NCI-H345 treated with DMSO at 0.1 percent for 48 hours (cell line): ENCODE measurements around the gene GAS2L2.
"Not testable (repeated sequence)": the region's sequence is repeated elsewhere in the genome, so short reads cannot be mapped to it uniquely, and the experiment has no call there.

ENCODE experiments used
- DNase-seq: peaks from one replicate; lab custom pipeline; 2025; ENCODE audit not compliant: unreplicated experiment; lab: John Stamatoyannopoulos, UW

GAS2L2 gene

GRCh38 chr17:35730400-35731005 is 22.5 kb downstream of the GAS2L2 start:
- DNase-seq: no peak

DNA sequence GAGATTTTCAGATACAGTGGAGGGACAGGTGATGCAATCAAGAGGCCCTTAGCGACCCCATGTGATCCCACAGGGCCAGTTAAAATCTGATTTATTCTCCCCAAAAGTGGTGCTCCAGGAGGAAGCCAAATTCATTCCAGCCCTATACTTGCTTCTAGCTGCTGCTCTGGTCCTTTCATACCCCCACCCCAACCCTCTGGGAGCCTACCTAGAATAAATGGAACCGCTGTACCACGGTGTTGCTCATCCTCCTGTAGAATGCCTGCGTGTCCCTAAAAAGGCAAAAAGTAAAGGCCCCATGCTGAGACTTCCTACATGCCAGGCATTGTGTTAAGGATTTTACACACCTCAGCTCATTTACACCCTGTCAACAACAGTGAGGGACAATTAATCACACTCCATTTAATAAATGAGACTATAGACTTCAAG is 23.6 kb downstream of the GAS2L2 start:
- DNase-seq: no peak

GRCh38 chr17:35728551-35728950 is 24.5 kb downstream of the GAS2L2 start:
- DNase-seq: no peak

GRCh38 chr17:35727635-35728034 is 25.4 kb downstream of the GAS2L2 start:
- DNase-seq: no peak

GRCh38 chr17:35726953-35727460 is 26.0 kb downstream of the GAS2L2 start:
- no peak for DNase-seq

DNA sequence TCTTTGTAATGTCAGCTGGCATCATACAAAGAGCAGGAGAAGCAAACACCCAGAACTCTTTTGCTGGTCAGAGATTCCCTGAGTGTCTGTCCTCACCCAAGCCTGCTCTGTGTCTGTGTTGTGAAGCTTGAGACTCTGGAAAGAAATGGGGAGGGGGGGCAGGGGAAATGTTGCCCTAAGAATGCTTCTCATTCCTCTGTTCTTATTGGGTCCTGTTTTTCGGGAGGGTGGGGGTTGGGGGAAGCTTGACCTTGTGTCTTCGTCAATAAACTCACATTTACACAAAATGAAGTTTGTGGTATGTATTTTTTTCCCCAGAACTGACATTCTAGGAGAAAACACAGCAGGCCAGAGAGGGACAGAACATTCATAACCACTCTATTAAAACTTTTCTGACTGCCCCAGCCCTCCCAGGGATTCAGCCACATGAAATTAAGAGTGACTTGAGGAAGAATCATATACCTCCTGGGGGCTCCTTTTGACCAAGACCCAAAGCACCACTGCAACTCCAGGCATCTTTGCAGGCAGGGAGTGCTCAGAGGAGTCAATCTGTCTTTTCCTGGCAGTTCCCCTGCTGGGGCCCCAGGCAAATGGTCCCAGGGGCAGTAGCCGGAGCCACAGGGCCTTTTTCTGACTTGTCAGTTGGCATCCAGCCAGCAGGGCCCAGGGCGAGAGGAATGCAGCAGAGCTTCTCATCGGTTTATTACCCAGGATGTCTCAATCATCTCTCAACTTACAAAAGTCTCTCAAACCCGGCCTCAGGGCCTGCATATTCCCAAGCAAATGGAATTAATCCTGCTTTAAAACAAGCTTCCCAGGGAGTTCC is 26.7 kb downstream of the GAS2L2 start:
- DNase-seq: no peak

- DNase-seq: no peak
Measured at GRCh38 chr17:35725802-35726126, 27.3 kb downstream of the GAS2L2 start.

DNA sequence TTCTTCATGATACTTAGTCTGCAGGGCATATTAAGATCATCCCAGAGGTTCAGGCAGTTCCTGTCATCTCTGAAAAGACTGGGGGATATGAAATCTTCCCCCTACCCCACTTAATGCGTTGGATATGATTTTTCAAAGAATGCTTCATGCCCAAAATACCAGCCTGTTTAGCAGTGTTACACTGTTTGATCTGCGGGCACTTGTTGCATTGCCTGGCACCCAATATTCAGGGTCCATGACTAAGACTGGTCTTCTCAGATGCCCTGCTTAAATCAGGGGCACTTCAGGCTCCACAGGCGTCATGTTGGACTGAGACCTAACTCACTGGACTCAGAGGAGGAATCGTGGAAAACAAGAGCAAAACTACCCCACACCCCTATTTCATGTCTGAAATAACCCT is 28.0 kb downstream of the GAS2L2 start:
- DNase-seq: no peak

GRCh38 chr17:35723735-35724134 is 29.3 kb downstream of the GAS2L2 start:
- DNase-seq: no peak

- no peak for DNase-seq
Measured at GRCh38 chr17:35717475-35717874, 35.6 kb downstream of the GAS2L2 start.

DNA sequence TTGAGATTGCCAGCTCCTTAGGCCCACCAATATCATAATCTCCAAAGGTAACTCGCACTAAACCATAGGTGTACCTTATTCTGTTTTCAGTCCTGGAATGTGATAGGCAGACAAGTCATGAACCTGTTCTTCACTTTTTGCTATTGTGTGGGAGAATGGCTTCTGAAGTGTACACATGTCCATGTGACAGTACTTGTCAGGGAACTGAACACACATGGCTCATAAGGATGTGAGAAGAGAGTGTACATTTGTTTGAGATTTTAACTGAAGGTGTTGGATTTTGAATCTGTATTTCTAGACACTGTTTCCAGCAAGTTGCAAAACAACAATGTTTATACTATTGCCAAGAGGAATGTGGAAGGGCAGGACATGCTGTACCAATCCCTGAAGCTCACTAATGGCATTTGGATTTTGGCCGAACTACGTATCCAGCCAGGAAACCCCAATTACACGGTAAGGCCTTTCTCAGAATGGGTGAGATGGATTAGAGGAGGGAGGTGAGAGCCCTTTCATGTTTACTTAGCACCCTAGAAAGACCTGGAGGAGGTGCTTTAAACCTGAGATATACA is 36.1 kb downstream of the GAS2L2 start:
- DNase-seq: no peak

- no peak for DNase-seq
Measured at GRCh38 chr17:35716173-35716572, 36.9 kb downstream of the GAS2L2 start.

DNA sequence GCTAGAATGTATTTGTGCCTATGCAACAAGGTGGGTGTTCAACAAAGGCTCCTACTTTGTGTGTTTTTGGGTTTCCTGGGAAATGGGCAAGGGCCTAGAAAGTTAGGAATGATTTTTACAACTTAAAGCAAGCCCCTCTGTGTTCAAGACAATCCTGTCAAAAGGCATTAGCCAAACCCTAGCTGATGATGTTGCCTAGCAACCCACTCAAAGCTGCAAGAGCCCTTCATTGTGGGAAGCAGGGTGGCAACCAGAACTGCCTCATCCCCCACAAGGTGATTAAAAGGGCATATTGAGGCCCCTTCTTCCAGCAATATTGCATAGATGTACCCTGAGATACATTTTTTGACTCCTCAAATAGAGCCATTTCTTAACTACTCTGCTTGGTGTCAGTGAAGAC is 37.6 kb downstream of the GAS2L2 start:
- DNase-seq: no peak

DNA sequence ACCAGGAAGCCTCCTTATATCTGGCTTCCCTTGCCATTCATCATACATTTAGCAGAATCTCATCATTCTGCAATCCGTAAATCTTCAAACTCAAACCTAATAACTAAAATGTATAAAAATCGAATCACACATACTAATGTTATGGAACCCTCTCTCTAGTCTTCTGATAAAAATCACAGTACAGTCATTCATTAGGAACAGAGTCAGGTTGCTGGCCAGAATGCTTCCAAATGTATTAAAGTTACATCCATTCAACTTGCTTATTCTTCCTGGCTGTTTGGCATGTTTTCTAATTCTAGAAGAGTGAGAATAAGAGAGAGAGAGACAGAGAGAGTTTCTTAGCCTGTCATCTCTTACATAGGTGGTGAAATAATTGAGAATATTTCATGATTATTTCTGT is 38.1 kb downstream of the GAS2L2 start:
- no peak for DNase-seq

DNA sequence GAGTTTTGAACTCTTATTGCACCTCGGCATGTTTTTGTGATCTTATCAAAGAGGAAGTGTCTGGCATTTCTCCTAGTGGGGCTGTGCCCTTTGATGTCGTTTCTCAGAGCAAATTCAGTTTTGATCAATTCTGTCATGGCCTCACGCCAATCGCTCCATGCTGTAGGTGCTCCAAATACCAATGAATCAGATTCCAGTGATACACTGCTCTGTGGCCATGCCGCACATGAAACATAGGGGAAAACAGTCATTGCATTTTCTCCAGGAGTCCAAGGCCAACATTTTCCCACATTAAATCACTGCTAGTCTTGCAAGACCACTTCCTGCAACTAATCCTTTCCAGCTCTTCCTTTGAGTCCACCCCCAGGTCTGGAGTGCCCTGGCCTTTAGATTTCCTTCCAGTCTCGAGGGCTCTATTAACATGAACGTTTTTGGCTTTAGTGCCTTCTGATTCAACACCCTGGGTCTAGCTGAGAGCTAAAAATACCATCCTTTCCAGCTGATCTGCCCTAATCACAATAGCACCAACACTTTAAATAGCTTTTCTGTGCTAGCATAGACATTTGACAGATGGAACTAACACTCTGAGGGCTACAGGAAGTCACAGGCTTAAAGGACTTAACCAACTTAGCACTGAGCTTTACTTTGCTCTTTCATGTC is 39.8 kb downstream of the GAS2L2 start:
- DNase-seq: no peak

DNA sequence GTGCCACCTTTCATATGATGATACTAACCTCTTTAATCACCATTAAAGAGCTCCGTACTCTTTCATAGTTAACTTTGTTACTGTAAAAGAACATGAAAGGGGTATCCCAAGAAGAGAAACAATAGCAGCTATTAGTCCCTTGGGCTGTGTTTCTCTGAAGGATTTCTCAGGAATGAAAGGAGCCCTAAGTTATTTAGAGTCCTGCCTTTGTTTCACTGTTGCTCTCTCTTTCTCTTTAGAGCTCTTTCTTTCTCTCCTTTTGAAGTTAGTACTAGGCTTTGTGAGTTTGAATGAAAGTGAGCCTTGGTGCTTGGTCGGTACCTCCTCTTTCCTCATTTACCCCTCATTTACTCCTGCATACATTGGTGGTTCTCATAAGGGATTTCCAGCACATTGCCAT is 42.1 kb downstream of the GAS2L2 start:
- no peak for DNase-seq

GRCh38 chr17:35709874-35710273 is 43.2 kb downstream of the GAS2L2 start:
- DNase-seq: no peak

GRCh38 chr17:35708951-35709350 is 44.1 kb downstream of the GAS2L2 start:
- no peak for DNase-seq

DNA sequence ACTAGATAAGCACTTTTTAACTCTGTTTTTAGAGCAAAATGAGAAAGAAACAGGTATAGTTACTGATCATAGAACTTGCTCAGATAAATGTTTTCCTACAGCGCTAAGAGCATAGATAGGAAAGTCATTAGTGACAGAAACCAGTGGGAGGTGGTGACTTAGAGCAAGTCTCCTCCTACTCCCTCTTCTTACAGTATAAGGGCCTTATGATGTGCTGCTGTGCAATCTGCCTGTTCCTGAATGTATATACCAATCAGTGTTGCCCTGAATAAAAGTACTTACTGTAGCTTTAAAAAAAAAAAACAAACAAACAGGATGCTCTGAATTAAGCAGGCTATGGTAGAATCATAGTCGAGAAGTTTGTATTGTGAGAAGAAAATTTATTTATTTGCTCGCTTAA is 44.9 kb downstream of the GAS2L2 start:
- no peak for DNase-seq

GRCh38 chr17:35705705-35706104 is 47.3 kb downstream of the GAS2L2 start:
- DNase-seq: no peak

DNA sequence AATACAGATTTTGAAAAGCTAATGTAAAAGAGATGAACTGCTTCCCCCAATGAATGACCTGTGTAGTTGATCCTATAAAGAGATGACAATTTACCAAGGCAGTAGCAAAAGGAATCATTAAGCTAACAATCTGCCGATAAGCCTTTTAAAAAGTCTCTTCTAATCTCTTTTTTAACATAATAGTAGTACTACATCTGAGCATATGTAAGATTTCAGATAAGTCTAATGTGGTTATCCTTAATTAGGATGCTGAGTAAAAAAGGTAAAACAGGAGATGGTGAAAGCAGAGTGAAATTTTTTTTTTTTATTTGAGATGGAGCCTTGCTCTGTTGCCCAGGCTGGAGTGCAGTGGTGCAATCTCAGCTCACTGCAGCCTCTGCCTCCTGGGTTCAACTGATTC is 47.8 kb downstream of the GAS2L2 start:
- no peak for DNase-seq

- DNase-seq: not testable (repeated sequence)
Measured at GRCh38 chr17:35703308-35703707, 49.7 kb downstream of the GAS2L2 start.
